Kidney (tissue), 14 donors: ENCODE results near the gene CFAP70. TPM values are rescaled to one million over a fixed set of nuclear protein-coding genes. Genes with fewer than 3 reads are reported as not detected.

Source experiments
- DNase-seq, 5 donors: peaks; one replicate each; pipeline ENCODE4 v3.0.0-alpha.2; 2013 to 2020
- FAIRE-seq: peaks from 2 replicates; lab custom pipeline; 2012; peaks lifted over from hg19 to GRCh38; lab: Jason Lieb, UNC
- H3K27ac ChIP-seq, 2 donors: one replicate each; pipeline ENCODE4 v1.7.0; 2013; ENCODE audit warnings: low read depth in 2 of 2, low read length in 2 of 2, inconsistent platforms in 1 of 2
- H3K27me3 ChIP-seq: one replicate; pipeline ENCODE4 v1.7.1; 2013; ENCODE audit warnings: low read length, inconsistent platforms; ENCODE audit not compliant: control insufficient read depth, insufficient read depth
- H3K36me3 ChIP-seq, 3 donors: one replicate each; pipeline versions ENCODE4 v1.7.0 to v1.7.1; 2013; ENCODE audit warnings: low read length in 3 of 3, control low read depth in 1 of 3, inconsistent platforms in 1 of 3; ENCODE audit not compliant: insufficient read depth in 3 of 3, control insufficient read depth in 2 of 3
- H3K4me1 ChIP-seq, 3 donors: one replicate each; pipeline versions ENCODE4 v1.7.0 to v1.7.1; 2013; ENCODE audit warnings: low read length in 3 of 3, inconsistent platforms in 1 of 3, low read depth in 1 of 3; ENCODE audit not compliant: control insufficient read depth in 2 of 3, insufficient read depth in 2 of 3
- H3K4me3 ChIP-seq, 3 donors: one replicate each; pipeline versions ENCODE4 v1.7.0 to v1.8.1; 2013; ENCODE audit warnings: low read length in 3 of 3, control low read depth in 1 of 3, inconsistent platforms in 1 of 3
- H3K9ac ChIP-seq, 3 donors: one replicate each; pipeline versions ENCODE4 v1.7.0 to v1.7.1; 2013; ENCODE audit warnings: low read length in 3 of 3, control low read depth in 1 of 3, inconsistent platforms in 1 of 3
- H3K9me3 ChIP-seq, 3 donors: one replicate each; pipeline versions ENCODE4 v1.7.0 to v1.7.1; 2013; ENCODE audit warnings: low read length in 3 of 3, control low read depth in 1 of 3, inconsistent platforms in 1 of 3; ENCODE audit not compliant: control insufficient read depth in 2 of 3, insufficient read depth in 1 of 3
- CTCF ChIP-seq: IDR thresholded peaks from 3 replicates; pipeline ENCODE4 v1.5.1; 2012; ENCODE audit warnings: mild to moderate bottlenecking, moderate library complexity, borderline replicate concordance; ENCODE audit not compliant: insufficient read depth; ENCODE audit errors: extremely low read depth
- intact Hi-C: fragments of 100-400 bp; cut with DNase I; formaldehyde crosslinking; loops from one replicate; pipeline ENCODE4 v1.11.1; 2022
- polyA plus RNA-seq: library from polyadenylated mRNA; stranded (reverse); fragments of 350-450 nt; fragmentation: Illumina TruSeq; extraction: RNeasy Lipid Tissue Mini Kit (QIAGEN cat#74804); gene quantifications from one replicate; pipeline ENCODE4 v1.2.3, GENCODE V29; 2014; ENCODE audit warnings: low read depth, low replicate concordance; ENCODE audit not compliant: insufficient read depth
- total RNA-seq: library from RNA; stranded (reverse); fragmentation: NEBNext Ultra II Directional; extraction: Animal tissue kit (Norgen Biotek cat#: 25700); gene quantifications from one replicate; pipeline ENCODE4 v1.2.1, GENCODE V29; 2021
- donor health status: control.
- donor health status: control.
- donor health status: control.
- donor health status: control.
- donor health status: control.
- donor health status: DM: yes; HTN: yes; CAD: no.
- donor health status: Normal renal cell carcinoma (clear cell type).

Gene CFAP70
- total and polyA plus RNA-seq, 2 donors from 2014 or later = 6.0 to 8.7 TPM

DNA sequence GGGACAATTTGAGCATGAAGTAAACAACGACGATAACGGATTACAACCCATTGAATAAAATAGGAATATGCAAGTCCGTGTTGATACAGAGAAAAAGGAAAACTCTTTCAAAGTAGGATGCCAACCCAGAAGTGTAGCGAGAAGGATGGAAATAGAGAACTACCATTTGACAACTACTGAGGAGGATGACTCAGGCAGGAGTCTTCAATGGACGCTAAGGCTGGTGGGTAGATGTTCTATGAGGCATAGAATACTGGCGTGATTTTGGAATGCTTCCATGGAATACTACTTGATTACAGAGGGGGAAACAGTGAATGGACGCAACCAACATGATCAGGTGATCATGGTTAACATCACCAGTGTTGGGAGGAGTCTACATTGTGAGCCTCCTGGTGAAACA is 828 bp upstream of the CFAP70 start:
- FAIRE-seq (no peak), DNase-seq (no peak)
- H3K4me1 ChIP-seq = peaks cover 0 to 5% (median 3%) of the 10 kb centered on the region in 3 donors
- no peak for TF ChIP-seq CTCF
- H3K27ac ChIP-seq = no peak overlapping the region
- no peak overlapping the region for H3K9ac ChIP-seq
- H3K36me3 ChIP-seq = no peaks in the 10 kb centered on the region
- intact Hi-C loops = no loop called here
- no peaks in the 10 kb centered on the region for H3K27me3 ChIP-seq
- no peak overlapping the region for H3K4me3 ChIP-seq
- no peaks in the 10 kb centered on the region for H3K9me3 ChIP-seq

DNA sequence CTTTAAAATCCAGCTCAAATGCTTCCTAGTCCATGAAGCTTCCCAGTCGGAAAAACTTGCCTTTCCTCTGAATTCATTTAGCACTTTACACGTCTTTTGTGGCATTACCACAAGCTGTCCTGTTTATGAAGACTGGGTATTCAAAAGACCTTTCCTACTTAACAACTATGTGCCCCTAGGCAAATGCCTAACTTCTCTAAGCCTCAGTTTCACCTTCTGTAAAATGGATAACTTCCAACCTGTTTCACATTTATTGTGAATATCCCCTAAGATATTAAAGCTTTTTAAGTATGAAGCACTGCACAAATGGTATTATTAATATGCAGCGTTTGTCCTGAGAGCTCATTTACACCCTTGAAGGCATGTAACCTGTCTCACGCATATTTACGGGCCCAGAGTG is 843 bp downstream of the CFAP70 start:
- intact Hi-C loops = no loop called here

DNA sequence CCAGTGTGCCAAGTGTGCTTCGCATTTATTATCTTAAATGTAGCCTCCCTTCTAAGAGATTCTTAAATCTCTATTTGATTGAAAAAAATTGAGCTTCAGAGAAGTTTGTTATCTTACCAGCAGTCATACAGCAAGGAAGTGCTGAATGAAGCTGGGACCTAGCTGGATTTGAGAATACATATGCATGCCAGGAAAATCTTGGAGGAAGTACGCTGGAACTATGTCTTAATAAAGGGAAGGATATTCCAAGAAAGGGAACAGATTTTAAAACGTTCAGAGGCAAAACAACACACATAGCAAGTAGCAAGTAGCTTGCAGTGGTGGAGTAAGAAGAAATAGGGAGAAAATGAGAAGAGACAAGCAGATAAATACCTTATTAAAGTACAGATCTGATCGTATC is 1.5 kb downstream of the CFAP70 start:
- H3K9ac ChIP-seq = no peak overlapping the region
- no peak for FAIRE-seq
- peaks cover 0 to under 1% (median 0%) of the 10 kb centered on the region in 3 donors for H3K36me3 ChIP-seq
- H3K4me3 ChIP-seq = no peak overlapping the region
- intact Hi-C loops = no loop called here
- no peak for TF ChIP-seq CTCF
- no peak for DNase-seq
- H3K4me1 ChIP-seq = peaks cover 0 to 5% (median 3%) of the 10 kb centered on the region in 3 donors
- H3K27ac ChIP-seq = no peak overlapping the region
- H3K9me3 ChIP-seq = no peaks in the 10 kb centered on the region
- no peaks in the 10 kb centered on the region for H3K27me3 ChIP-seq

More for the DNA sequence above, 843 bp downstream of the CFAP70 start:
- TF ChIP-seq CTCF = no peak
- H3K36me3 ChIP-seq = no peaks in the 10 kb centered on the region
- peaks cover 0 to 5% (median 3%) of the 10 kb centered on the region in 3 donors for H3K4me1 ChIP-seq
- H3K4me3 ChIP-seq = peak overlapping the region; percentile 85 to 92 (median 86)
- peak overlapping the region; percentile 4 to 83 (median 65) for H3K9ac ChIP-seq
- no peaks in the 10 kb centered on the region for H3K9me3 ChIP-seq
- DNase-seq (peak in 1 of 5 donors; percentile 8), FAIRE-seq (no peak)
- no peaks in the 10 kb centered on the region for H3K27me3 ChIP-seq
- H3K27ac ChIP-seq = no peak overlapping the region

GRCh38 chr10:73344269-73344668 is 14.4 kb downstream of the CFAP70 start:
- Histone ChIP-seq H3K36me3 (peaks cover 0 to 8% (median 2%) of the 10 kb centered on the region in 3 donors), H3K4me3 (no peak overlapping the region), H3K4me1 (no peaks in the 10 kb centered on the region), H3K27me3 (no peaks in the 10 kb centered on the region), H3K9ac (no peak overlapping the region), H3K9me3 (no peaks in the 10 kb centered on the region), H3K27ac (no peak overlapping the region)
- intact Hi-C loops = no loop called here
- FAIRE-seq (no peak), DNase-seq (no peak)
- TF ChIP-seq CTCF = no peak
